GM12875 (cell line): Measurements from ENCODE around the gene TACR1.

Experiments used
- H3K4me3 ChIP-seq: one replicate; pipeline ENCODE4 v1.5.1; 2011; ENCODE audit warnings: low read depth, low read length, control low read depth
- TF ChIP-seq, protein P1 (sequence below): IDR thresholded peaks from 2 replicates; pipeline ENCODE4 v1.5.1; 2011; ENCODE audit warnings: low read depth, mild to moderate bottlenecking, control low read depth, inconsistent platforms, low read length, moderate library complexity, borderline replicate concordance; ENCODE audit not compliant: insufficient read depth

TACR1 gene

DNA sequence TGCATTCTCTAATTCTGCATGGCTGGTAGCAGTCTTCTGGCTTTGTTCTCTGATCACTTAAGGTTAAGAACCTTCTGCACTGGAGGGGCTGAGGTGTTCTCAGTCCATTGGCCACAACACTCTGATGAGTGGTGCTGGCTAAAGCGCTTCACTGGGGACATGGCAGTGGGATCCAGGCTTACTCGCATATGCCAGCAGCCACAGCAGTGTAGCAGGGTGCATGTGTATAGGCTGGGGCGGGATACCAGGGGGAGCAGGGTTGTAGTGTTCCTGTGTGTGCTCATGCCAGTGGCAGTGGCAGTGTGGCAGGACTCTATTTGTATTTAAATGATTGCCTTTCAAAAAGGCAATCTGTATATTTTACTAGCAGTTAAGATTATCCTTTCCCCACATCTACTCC is 11.1 kb upstream of the TACR1 start:
- TF ChIP-seq, protein P1, sequence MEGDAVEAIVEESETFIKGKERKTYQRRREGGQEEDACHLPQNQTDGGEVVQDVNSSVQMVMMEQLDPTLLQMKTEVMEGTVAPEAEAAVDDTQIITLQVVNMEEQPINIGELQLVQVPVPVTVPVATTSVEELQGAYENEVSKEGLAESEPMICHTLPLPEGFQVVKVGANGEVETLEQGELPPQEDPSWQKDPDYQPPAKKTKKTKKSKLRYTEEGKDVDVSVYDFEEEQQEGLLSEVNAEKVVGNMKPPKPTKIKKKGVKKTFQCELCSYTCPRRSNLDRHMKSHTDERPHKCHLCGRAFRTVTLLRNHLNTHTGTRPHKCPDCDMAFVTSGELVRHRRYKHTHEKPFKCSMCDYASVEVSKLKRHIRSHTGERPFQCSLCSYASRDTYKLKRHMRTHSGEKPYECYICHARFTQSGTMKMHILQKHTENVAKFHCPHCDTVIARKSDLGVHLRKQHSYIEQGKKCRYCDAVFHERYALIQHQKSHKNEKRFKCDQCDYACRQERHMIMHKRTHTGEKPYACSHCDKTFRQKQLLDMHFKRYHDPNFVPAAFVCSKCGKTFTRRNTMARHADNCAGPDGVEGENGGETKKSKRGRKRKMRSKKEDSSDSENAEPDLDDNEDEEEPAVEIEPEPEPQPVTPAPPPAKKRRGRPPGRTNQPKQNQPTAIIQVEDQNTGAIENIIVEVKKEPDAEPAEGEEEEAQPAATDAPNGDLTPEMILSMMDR, result no peak

DNA sequence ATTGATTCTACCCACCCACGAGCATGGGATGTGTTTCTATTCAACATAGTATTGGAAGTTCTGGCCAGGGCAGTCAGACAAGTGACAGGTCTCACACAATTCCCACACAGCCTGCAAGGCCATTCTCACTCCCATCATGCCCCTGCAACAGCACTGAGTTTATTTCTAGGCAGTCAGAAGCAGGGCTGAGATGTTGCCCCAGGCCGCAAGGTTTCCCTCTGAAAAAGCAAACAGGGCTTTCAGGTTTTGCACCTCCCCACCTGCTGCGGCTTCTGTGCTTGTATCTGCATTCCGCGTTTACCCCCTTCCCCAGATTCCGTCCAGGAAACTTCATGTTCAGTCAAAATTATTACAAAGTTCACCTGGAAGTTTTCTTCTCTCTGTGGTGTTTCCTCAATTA is 9.4 kb upstream of the TACR1 start:
- no peak overlapping the region for H3K4me3 ChIP-seq
- TF ChIP-seq, protein P1, result no peak

More for the DNA sequence above, 11.1 kb upstream of the TACR1 start:
- H3K4me3 ChIP-seq, result no peak overlapping the region

DNA sequence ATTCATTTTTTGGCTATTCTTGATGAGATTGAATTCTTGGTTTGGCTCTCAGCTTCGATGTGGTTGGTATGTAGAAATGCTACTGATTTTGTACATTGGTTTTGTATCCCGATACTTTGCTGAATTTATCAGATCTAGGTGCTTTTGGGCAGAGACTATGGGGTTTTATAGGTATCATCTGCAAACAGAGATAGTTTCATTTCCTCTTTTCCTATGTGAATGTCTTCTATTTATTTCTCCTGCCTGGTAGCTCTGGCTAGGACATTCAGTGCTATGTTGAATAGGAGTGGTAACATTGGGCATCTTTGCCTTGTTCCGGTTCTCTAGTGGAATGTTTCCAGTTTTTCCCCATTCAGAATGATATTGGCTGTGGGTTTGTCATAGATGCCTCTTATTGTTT is 5.5 kb upstream of the TACR1 start:
- H3K4me3 ChIP-seq, result no peak overlapping the region
- TF ChIP-seq, protein P1, result no peak

DNA sequence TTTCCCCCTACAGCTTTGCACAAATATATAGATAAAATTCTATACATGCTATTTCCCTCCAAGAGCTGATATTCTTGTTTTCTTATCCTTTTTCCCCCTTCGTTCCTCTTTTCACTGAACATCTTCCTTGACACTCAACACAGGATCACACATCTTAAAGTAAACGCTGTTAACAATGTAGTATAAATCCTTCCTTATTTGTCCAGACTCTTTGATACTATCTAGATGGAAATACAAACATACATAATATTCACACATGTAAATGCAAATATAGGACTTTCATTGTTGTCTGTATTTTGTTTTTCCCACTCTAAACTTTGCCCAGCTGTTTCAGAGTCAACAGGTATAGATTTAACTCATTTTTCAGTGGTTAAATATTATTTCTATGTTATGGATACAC is 3.0 kb upstream of the TACR1 start:
- TF ChIP-seq, protein P1, result no peak
- no peak overlapping the region for H3K4me3 ChIP-seq

DNA sequence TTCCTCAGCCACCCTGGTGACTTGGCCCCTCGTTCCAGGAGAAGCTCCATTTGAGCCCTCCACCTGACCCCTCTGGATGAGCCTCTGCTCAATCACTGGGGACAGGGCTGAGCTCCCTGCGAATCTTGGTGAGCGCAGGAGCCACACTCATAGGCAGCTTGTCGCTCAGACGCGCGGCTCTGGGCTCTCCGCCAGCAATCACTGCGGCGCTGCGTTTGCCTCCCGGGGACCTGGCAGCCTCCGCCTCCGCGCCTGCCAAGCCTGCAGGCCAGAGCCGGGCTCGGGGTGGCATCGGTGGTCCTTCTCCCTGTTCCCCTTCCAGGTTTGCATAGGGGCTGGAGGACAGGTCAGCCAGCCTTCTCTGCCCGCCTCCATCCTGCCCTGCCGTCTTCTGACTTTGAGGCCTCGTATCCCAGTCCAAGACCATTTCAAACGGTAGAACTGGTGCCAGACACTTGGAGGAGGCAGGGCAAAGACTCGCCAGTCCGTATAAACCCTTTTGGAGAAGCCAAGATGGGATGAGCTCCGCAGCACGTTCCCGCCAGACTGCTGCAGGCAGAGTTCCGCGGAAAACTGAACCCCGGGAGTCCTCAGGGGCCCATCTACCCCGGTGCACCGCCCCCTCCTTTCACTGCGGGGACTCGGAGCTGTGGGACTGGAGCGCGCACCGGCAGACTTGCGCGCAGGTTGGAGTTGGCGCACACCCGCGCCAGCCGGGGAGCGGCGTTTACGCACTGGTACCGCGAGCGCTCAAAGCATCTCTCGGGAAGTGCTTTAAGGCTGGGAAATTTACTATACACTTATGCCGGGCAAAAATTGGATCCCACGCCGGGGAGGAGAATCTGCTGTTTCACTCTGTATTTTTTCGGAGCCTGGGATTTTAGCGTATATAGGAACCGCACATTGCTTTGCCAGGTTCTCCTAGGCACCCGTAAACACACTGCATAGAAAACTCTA is 1.1 kb upstream of the TACR1 start:
- TF ChIP-seq, protein P1, result no peak
- peak overlapping the region; percentile 22 for H3K4me3 ChIP-seq

DNA sequence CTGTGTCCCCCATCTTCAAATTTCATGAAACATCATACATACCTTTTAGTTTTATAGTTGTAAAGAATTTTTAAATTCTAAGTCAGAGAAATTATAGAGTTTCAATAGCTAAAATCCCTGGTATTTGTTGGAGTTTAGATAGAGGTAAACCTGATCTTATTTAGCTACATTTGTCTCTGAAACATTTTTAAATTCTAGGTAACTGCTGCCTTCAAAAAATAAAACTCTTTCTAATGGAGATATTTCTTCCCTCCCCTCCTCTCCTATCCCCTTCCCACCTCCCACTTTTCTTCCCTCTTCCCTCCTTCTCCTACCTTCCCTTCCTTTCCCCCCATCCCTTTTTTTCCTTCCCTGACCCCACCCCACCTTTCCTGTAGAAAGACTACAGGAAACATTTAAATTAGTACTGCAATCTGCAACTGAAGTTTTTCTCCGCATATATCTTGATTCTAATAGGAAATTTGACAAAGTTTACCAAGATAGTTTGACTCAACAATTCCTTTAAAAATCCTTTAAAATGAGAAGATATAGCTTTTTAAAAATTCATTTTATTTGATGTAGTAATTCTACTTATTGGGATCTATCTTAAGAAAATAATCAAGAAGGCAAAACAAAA is 4.1 kb downstream of the TACR1 start:
- no peak overlapping the region for H3K4me3 ChIP-seq
- TF ChIP-seq, protein P1, result no peak

DNA sequence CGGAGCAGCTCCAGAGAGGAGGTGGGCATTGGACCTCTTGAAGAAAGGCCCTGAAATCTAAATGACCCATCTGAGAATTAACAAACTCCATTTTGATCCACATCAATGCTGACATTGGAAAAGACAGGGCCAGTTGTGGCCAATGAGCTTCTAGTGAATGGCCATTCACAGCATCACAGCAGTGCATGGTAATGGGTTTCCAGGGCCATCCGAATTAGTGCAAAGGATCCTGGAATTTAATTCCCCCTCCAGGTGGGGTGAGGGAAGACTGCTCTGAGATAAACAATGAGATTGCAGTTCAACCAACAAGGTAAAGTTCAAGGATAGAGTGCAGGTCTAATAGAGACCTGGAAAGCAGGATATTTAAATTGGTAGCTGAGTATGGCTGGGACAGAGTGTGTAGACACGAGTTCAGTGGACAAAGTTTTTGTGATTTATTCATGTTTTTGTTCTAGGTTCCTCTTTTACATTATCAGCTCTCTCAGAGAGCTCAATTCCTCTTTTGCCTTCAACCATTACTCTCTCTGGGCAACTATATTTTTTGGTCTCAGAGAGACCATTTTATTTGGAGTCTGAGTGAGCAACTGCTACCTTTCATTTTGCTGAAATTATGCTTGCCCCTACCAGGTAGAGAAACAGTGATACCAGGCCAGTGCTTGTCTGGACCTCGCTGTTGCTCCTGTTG is 5.0 kb downstream of the TACR1 start:
- TF ChIP-seq, protein P1, result no peak
- H3K4me3 ChIP-seq, result no peak overlapping the region
